Activated CD8-positive, alpha-beta memory T cell treated with anti-CD3 and anti-CD28 coated beads for 1 hour (primary cell): ENCODE results near the gene DPYSL5.
"Not testable (repeated sequence)": the region's sequence is repeated elsewhere in the genome, so short reads cannot be mapped to it uniquely, and the experiment has no call there.

ENCODE experiments used
- DNase-seq, 2 donors: peaks; one replicate each; pipeline ENCODE4 v3.0.0-alpha.2; 2020; ENCODE audit warnings: low read depth in 1 of 2; ENCODE audit errors: extremely low read depth in 1 of 2

The DPYSL5 gene

GRCh38 chr2:26873286-26873983 is 25.5 kb downstream of the DPYSL5 start:
- DNase-seq: no peak

- no peak for DNase-seq
Measured at GRCh38 chr2:26874514-26874913, 26.6 kb downstream of the DPYSL5 start.

GRCh38 chr2:26875065-26875634 is 27.2 kb downstream of the DPYSL5 start:
- DNase-seq: no peak

GRCh38 chr2:26875808-26876207 is 27.9 kb downstream of the DPYSL5 start:
- no peak for DNase-seq

- DNase-seq: no peak
Measured at GRCh38 chr2:26876260-26876659, 28.3 kb downstream of the DPYSL5 start.

GRCh38 chr2:26877276-26877675 is 29.3 kb downstream of the DPYSL5 start:
- DNase-seq: no peak

- no peak for DNase-seq
Measured at GRCh38 chr2:26880161-26880560, 32.2 kb downstream of the DPYSL5 start.

GRCh38 chr2:26880910-26881435 is 33.0 kb downstream of the DPYSL5 start:
- no peak for DNase-seq

GRCh38 chr2:26882220-26882619 is 34.3 kb downstream of the DPYSL5 start:
- DNase-seq: not testable (repeated sequence)

GRCh38 chr2:26883956-26884355 is 36.0 kb downstream of the DPYSL5 start:
- DNase-seq: no peak

GRCh38 chr2:26884486-26884885 is 36.6 kb downstream of the DPYSL5 start:
- DNase-seq: no peak

GRCh38 chr2:26885651-26886329 is 37.9 kb downstream of the DPYSL5 start:
- no peak for DNase-seq

- DNase-seq: no peak
Measured at GRCh38 chr2:26886736-26887135, 38.8 kb downstream of the DPYSL5 start.

- no peak for DNase-seq
Measured at GRCh38 chr2:26887151-26887550, 39.2 kb downstream of the DPYSL5 start.

- DNase-seq: no peak
Measured at GRCh38 chr2:26889796-26890195, 41.9 kb downstream of the DPYSL5 start.

- DNase-seq: no peak
Measured at GRCh38 chr2:26890341-26891000, 42.5 kb downstream of the DPYSL5 start.

- DNase-seq: no peak
Measured at GRCh38 chr2:26892133-26892532, 44.2 kb downstream of the DPYSL5 start.

GRCh38 chr2:26892922-26893524 is 45.1 kb downstream of the DPYSL5 start:
- no peak for DNase-seq

GRCh38 chr2:26894136-26894535 is 46.2 kb downstream of the DPYSL5 start:
- DNase-seq: no peak

GRCh38 chr2:26897807-26898479 is 50.0 kb downstream of the DPYSL5 start:
- no peak for DNase-seq
